Spleen (tissue), 11 donors: ENCODE results near the gene C1QTNF5. TPM values are rescaled to one million over a fixed set of nuclear protein-coding genes. Genes with fewer than 3 reads are reported as not detected.

Experiments used
- DNase-seq: peaks from one replicate; pipeline ENCODE4 v3.0.0-alpha.2; 2020
- H3K27ac ChIP-seq, 8 donors: fragments of 200-600 bp; sonication (generic) in 7 of 8; 1 replicate in 4 of 8; 2 replicates in 4 of 8; pipeline versions ENCODE4 v1.5.0 to v1.8.0; 2016 to 2021; ENCODE audit warnings: inconsistent platforms in 4 of 8, mild to moderate bottlenecking in 4 of 8, moderate library complexity in 1 of 8
- H3K27me3 ChIP-seq, 7 donors: fragments of 200-600 bp; sonication (generic) in 6 of 7; replicated peaks in 1 of 7; 1 replicate in 4 of 7; 2 replicates in 3 of 7; pipeline versions ENCODE4 v1.5.0 to v1.8.0; 2016 to 2021; ENCODE audit warnings: inconsistent platforms in 3 of 7, mild to moderate bottlenecking in 1 of 7
- H3K36me3 ChIP-seq, 6 donors: fragments of 200-600 bp; sonication (generic) in 5 of 6; 1 replicate in 4 of 6; 2 replicates in 2 of 6; pipeline versions ENCODE4 v1.5.0 to v1.8.0; 2016 to 2021; ENCODE audit warnings: inconsistent platforms in 2 of 6
- H3K4me1 ChIP-seq, 6 donors: fragments of 200-600 bp; sonication (generic) in 5 of 6; 1 replicate in 3 of 6; 2 replicates in 3 of 6; pipeline versions ENCODE4 v1.5.0 to v1.8.0; 2016 to 2021; ENCODE audit warnings: inconsistent platforms in 3 of 6
- H3K4me3 ChIP-seq, 8 donors: fragments of 200-600 bp; sonication (generic) in 7 of 8; 1 replicate in 4 of 8; 2 replicates in 4 of 8; pipeline versions ENCODE4 v1.5.0 to v1.8.0; 2016 to 2021; ENCODE audit warnings: inconsistent platforms in 4 of 8, mild to moderate bottlenecking in 4 of 8, moderate library complexity in 2 of 8
- H3K9me3 ChIP-seq, 8 donors: fragments of 200-600 bp; sonication (generic) in 7 of 8; 1 replicate in 4 of 8; 2 replicates in 4 of 8; pipeline versions ENCODE4 v1.5.0 to v1.8.0; 2016 to 2021; ENCODE audit warnings: inconsistent platforms in 4 of 8
- POLR2A ChIP-seq, 3 donors: fragments of 450-650 bp; IDR thresholded peaks; one replicate each; pipeline ENCODE4 v1.5.1; 2017; ENCODE audit warnings: antibody characterized with exemption in 3 of 3, mild to moderate bottlenecking in 1 of 3
- POLR2AphosphoS5 ChIP-seq, 3 donors: sonication (generic); formaldehyde crosslinking; IDR thresholded peaks; one replicate each; pipeline ENCODE4 v1.5.1; 2017; ENCODE audit warnings: antibody characterized with exemption in 3 of 3
- WGBS, 5 donors: extraction: QIAGEN DNeasy Blood & Tissue Kit in 3 of 5; methylation state at CpG; one replicate each; pipeline versions ENCODE4 v1.1.5 to v1.1.7; 2013 to 2018; 5-methylcytosine and 5-hydroxymethylcytosine counted together
- intact Hi-C: fragments of 100-400 bp; cut with DNase I; formaldehyde crosslinking; loops from one replicate; pipeline ENCODE4 v1.15.0; 2023; ENCODE audit warnings: low total_unique reads
- polyA plus RNA-seq, 3 donors: library from polyadenylated mRNA; stranded (reverse); fragments of 200-250 nt; gene quantifications; one replicate each; pipeline ENCODE4 v1.2.1, GENCODE V29; 2013
- total RNA-seq, 7 donors: library from RNA; depleted of rRNA in 3 of 7; stranded (reverse); fragments of >200 nt in 3 of 7; fragmentation: NEBNext Ultra II Directional in 4 of 7; extraction: Animal tissue kit (Norgen Biotek cat#: 25700) in 4 of 7; gene quantifications; one replicate each; pipeline versions ENCODE4 v1.1.0 to v1.2.1, GENCODE V29; 2016 to 2021
- TF ChIP-seq, protein P1 (sequence below), 11 experiments: fragments of 200-600 bp in 7 of 11; fragments of 450-650 bp in 4 of 11; sonication (generic) in 4 of 11; IDR thresholded peaks in 8 of 11; conservative IDR thresholded peaks in 3 of 11; 1 replicate in 7 of 11; 2 replicates in 4 of 11; pipeline versions ENCODE4 v1.4.0 to v1.8.0; 2016 to 2021; ENCODE audit warnings: antibody characterized with exemption in 11 of 11, inconsistent platforms in 4 of 11, mild to moderate bottlenecking in 1 of 11
- donor health status: healthy with polysubstance abuse.
- donor health status: DM: no; HTN: no; CAD: no; lungs with moderate emphysema.
- donor health status: DM: no; HTN: no; CAD: no.
- donor health status: Bipolar disorder and iron deficiency.
- donor health status: healthy.
- donor health status: DM: no; HTN: no; CAD: no.
- donor health status: DM: yes; HTN: yes; CAD: no.

The C1QTNF5 gene
- total and polyA plus RNA-seq, 10 donors: 10.3 to 55.0 (median 29.9) TPM

DNA sequence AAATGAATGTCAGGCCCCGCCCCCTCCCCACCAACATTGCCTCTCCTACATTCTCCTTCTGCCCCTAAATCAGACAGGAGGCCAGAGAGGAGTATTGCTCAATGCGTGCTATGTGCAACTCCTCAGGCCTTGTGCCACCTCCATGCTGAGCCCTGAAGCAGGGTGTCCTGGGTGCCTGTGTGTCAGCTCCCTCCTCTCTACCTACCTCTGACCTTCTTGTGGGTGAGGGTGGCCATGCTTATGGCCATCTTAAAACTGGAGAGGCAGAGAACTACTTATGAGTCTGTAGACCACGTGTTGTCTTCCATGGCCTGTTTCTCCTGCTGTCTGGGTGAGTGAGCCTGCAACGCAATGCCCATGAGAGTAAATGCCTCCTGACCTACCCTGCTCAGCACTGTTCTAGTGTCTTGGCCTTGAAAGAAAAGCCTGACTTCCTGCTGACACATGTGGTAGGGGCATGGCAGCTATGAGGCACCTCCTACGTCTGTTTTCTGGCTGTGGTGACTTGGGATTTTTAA lies 34.3 kb downstream of the C1QTNF5 start:
- H3K4me3 ChIP-seq: no peak overlapping the region
- no peaks in the 10 kb centered on the region for H3K9me3 ChIP-seq
- peaks cover 0 to 26% (median 7%) of the 10 kb centered on the region in 6 donors for H3K4me1 ChIP-seq
- 59 to 72% (median 65%) methylated on average over 3 to 5 of the region's 5 CpGs for WGBS, 5 donors
- H3K36me3 ChIP-seq: peaks cover 5 to 100% (median 51%) of the 10 kb centered on the region in 6 donors
- H3K27ac ChIP-seq: peak overlapping the region in 6 of 8 donors; percentile 13 to 48 (median 30)
- H3K27me3 ChIP-seq: no peaks in the 10 kb centered on the region
- no peak for DNase-seq
- intact Hi-C loops: no loop called here
- TF ChIP-seq, protein P1, sequence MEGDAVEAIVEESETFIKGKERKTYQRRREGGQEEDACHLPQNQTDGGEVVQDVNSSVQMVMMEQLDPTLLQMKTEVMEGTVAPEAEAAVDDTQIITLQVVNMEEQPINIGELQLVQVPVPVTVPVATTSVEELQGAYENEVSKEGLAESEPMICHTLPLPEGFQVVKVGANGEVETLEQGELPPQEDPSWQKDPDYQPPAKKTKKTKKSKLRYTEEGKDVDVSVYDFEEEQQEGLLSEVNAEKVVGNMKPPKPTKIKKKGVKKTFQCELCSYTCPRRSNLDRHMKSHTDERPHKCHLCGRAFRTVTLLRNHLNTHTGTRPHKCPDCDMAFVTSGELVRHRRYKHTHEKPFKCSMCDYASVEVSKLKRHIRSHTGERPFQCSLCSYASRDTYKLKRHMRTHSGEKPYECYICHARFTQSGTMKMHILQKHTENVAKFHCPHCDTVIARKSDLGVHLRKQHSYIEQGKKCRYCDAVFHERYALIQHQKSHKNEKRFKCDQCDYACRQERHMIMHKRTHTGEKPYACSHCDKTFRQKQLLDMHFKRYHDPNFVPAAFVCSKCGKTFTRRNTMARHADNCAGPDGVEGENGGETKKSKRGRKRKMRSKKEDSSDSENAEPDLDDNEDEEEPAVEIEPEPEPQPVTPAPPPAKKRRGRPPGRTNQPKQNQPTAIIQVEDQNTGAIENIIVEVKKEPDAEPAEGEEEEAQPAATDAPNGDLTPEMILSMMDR (IDR thresholded peaks at IDR 0.05 in 8 of 11, conservative IDR thresholded peaks at IDR 0.05 in 3 of 11): no peak
- TF ChIP-seq POLR2A (IDR thresholded peaks at IDR 0.05): no peak
- TF ChIP-seq POLR2AphosphoS5 (IDR thresholded peaks at IDR 0.05): peak in 2 of 3 donors; percentile 32 to 33

DNA sequence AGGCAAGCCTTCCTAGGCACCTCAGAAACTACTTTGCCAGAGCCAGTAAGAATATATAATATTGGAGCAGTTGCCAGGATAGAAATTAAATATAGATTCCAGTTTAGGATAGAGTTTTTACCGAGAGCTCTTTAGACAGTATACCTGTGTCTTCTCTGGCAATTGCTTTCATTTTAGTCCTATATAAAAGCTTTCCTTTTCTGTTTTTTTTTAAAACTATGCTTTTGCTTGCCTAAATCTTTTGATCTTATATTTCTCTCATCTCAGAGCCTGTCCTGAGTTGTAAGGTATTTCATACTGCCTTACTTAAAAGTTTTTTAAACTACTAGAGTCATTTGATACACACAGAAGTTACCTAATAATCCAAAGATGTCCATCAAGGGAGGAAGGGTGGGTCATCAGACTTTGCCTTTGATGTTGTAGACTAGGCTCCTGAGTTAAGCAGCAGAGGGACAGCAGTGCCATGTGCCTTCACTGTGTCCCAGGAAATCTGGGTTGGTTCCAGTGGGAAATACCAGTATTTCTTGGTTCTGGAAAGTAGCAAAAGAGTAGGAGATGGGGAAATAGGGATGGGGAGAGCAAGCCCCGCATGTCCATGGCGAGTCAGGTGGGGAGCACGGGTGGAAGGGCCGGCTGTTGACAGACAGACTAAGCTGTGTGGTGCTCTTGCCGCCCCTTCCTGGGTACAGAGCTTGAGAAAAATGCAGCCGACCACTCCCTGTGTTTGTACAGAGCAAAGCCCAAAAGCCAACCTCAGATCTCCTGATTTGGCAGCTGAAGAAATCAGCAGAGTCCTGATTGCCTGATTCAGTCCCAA lies 34.9 kb downstream of the C1QTNF5 start:
- intact Hi-C loops: no loop called here
- no peak overlapping the region for H3K4me3 ChIP-seq
- no peaks in the 10 kb centered on the region for H3K27me3 ChIP-seq
- TF ChIP-seq POLR2A (IDR thresholded peaks at IDR 0.05): no peak
- TF ChIP-seq POLR2AphosphoS5 (IDR thresholded peaks at IDR 0.05): no peak
- TF ChIP-seq, protein P1 (IDR thresholded peaks at IDR 0.05 in 8 of 11, conservative IDR thresholded peaks at IDR 0.05 in 3 of 11): no peak
- H3K36me3 ChIP-seq: peaks cover 5 to 100% (median 56%) of the 10 kb centered on the region in 6 donors
- H3K27ac ChIP-seq: peak overlapping the region in 4 of 8 donors; percentile 23 to 48 (median 32)
- no peaks in the 10 kb centered on the region for H3K9me3 ChIP-seq
- no peak for DNase-seq
- 85 to 97% (median 91%) methylated on average over 7 of the region's 7 CpGs for WGBS, 5 donors
- peaks cover 0 to 20% (median 4%) of the 10 kb centered on the region in 6 donors for H3K4me1 ChIP-seq

DNA sequence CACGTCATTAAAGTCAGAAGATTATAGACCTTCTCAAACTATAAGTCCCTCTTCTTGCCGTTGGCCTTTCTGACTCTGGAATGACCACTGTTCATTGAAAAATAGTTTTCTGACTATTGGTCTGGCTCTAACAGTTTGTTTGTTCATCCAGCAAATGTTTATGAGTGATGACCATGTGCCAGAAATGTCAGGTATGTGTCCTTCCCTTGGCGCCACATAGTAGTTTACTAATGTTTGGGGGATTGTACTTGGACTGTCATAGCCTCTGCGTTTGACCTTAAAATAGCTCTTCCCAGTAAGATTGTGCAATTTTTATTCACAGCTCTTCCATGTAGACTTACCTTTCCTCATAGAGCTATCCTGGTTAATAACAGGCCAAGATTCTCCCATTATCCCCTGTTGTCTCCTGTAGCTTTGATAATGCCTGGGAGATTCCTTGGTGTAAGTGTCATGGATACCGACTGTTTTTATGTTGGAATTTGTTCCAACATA lies 37.4 kb downstream of the C1QTNF5 start:
- WGBS, 5 donors: 91 to 99% (median 94%) methylated on average over 5 of the region's 5 CpGs
- no peak for TF ChIP-seq POLR2A (IDR thresholded peaks at IDR 0.05)
- TF ChIP-seq, protein P1 (IDR thresholded peaks at IDR 0.05 in 8 of 11, conservative IDR thresholded peaks at IDR 0.05 in 3 of 11): no peak
- TF ChIP-seq POLR2AphosphoS5 (IDR thresholded peaks at IDR 0.05): no peak
- Histone ChIP-seq H3K4me3 (no peak overlapping the region), H3K27ac (no peak overlapping the region), H3K9me3 (no peaks in the 10 kb centered on the region), H3K27me3 (no peaks in the 10 kb centered on the region), H3K4me1 (peaks cover 0 to 14% (median 0%) of the 10 kb centered on the region in 6 donors), H3K36me3 (peaks cover 7 to 100% (median 70%) of the 10 kb centered on the region in 6 donors)
- intact Hi-C loops: no loop called here
- no peak for DNase-seq
